Psoas muscle (tissue), 8 donors: ENCODE measurements around the gene CAB39. TPM values are rescaled to one million over a fixed set of nuclear protein-coding genes. Genes with fewer than 3 reads are reported as not detected.

Experiments used
- ATAC-seq, 4 donors: fragments of 200-7000 bp; cut with Tn5 transposase; one replicate each; pipeline ENCODE4 v1.9.1; 2020; ENCODE audit warnings: moderate library complexity in 3 of 4, mild to moderate bottlenecking in 2 of 4
- DNase-seq, 2 donors: peaks; one replicate each; pipeline ENCODE4 v3.0.0-alpha.2; 2020
- H3K27ac ChIP-seq: fragments of 200-600 bp; one replicate; pipeline ENCODE4 v1.8.0; 2022
- H3K27me3 ChIP-seq, 3 donors: fragments of 200-600 bp in 1 of 3; one replicate each; pipeline versions ENCODE4 v1.6.1 to v1.8.0; 2013 to 2022; ENCODE audit warnings: low read length in 2 of 3, mild to moderate bottlenecking in 2 of 3, moderate library complexity in 1 of 3; ENCODE audit not compliant: insufficient read depth in 3 of 3
- H3K36me3 ChIP-seq, 2 donors: fragments of 200-600 bp in 1 of 2; one replicate each; pipeline versions ENCODE4 v1.6.1 to v1.8.0; 2013 to 2022; ENCODE audit warnings: low read depth in 1 of 2, mild to moderate bottlenecking in 1 of 2, moderate library complexity in 1 of 2; ENCODE audit not compliant: insufficient read depth in 1 of 2
- H3K4me1 ChIP-seq: fragments of 200-600 bp; one replicate; pipeline ENCODE4 v1.8.0; 2022
- H3K4me3 ChIP-seq: fragments of 200-600 bp; one replicate; pipeline ENCODE4 v1.8.0; 2022; ENCODE audit warnings: mild to moderate bottlenecking
- H3K9me3 ChIP-seq: fragments of 200-600 bp; one replicate; pipeline ENCODE4 v1.8.0; 2022
- CTCF ChIP-seq: fragments of 200-600 bp; IDR thresholded peaks from one replicate; pipeline ENCODE4 v1.8.0; 2022; ENCODE audit warnings: antibody characterized with exemption
- WGBS, 3 donors: extraction: QIAGEN DNeasy Blood & Tissue Kit; methylation state at CpG; one replicate each; pipeline versions ENCODE4 v1.1.6 to v1.1.7; 2013; 5-methylcytosine and 5-hydroxymethylcytosine counted together
- intact Hi-C, 2 donors: fragments of 100-400 bp; cut with DNase I; formaldehyde crosslinking; loops; one replicate each; pipeline versions ENCODE4 v1.11.0 to v1.14.2; 2022
- polyA plus RNA-seq, 3 donors: library from polyadenylated mRNA; stranded (reverse); fragments of 200-250 nt; gene quantifications; one replicate each; pipeline ENCODE4 v1.2.3, GENCODE V29; 2013
- total RNA-seq, 4 donors: library from RNA; stranded (reverse); fragmentation: NEBNext Ultra II Directional in 2 of 4; extraction: Animal tissue kit (Norgen Biotek cat#: 25700) in 2 of 4; gene quantifications; one replicate each; pipeline versions ENCODE4 v1.2.1 to v1.2.4, GENCODE V29; 2021 to 2023
- donor health status: healthy with polysubstance abuse.
- donor health status: DM: no; HTN: no; CAD: no; lungs with moderate emphysema.
- donor health status: Bipolar disorder and iron deficiency.
- donor health status: healthy.
- donor health status: DM: yes; HTN: yes; CAD: no.
- donor health status: DM: no; HTN: no; CAD: no.
- donor health status: DM: no; HTN: no; CAD: no.
- donor health status: DM: yes; HTN: yes; CAD: no.

CAB39 gene
- total and polyA plus RNA-seq, 7 donors: 36.0 to 166 (median 123) TPM

DNA sequence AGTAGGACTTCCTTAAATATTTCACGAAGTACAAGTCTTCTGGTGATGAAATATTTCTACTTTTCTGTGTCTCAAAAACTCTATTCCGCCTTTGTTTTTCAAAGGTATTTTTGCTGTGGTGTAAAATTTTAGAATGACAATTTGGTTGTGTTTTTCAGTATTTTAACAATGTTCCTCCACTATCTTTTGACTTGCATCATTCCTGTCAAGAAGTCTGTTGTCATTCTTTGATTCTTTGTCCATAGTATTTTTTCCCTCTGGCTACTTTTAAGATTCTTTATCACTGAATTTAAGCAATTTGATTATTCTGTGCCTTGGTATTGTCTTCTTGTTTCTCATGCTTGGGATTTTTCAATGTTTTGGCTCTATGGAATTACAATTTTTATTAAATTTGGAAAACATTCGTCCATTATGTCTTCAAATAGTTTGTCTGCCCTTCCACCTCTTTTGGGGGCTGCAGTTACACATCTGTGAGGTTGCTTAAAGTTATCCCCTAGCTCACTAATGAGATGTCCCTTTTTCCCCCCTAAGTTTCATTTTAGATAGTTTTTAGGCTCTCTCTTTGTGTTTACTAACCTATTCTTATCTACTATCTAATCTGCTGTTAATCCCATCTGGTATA is 76.0 kb downstream of the CAB39 start:
- 97 to 98% (median 97%) methylated on average over 3 of the region's 3 CpGs for WGBS, 3 donors
- Histone ChIP-seq H3K4me3 (no peak overlapping the region), H3K4me1 (peaks cover 31% of the 10 kb centered on the region), H3K36me3 (peaks cover 0 to 30% of the 10 kb centered on the region in 2 donors), H3K9me3 (peaks cover 8% of the 10 kb centered on the region), H3K27ac (no peak overlapping the region), H3K27me3 (no peaks in the 10 kb centered on the region)
- ATAC-seq (no peak), DNase-seq (no peak)
- no peak for TF ChIP-seq CTCF
- intact Hi-C loops: no loop called here

- intact Hi-C loops: no loop called here
- H3K4me3 ChIP-seq: no peak overlapping the region
- no peaks in the 10 kb centered on the region for H3K27me3 ChIP-seq
- no peak for TF ChIP-seq CTCF
- WGBS, 3 donors: 19 to 29% (median 29%) methylated on average over 1 of the region's 1 CpG
- peaks cover 8% of the 10 kb centered on the region for H3K9me3 ChIP-seq
- peak overlapping the region; percentile 19 for H3K27ac ChIP-seq
- peaks cover 0 to 38% of the 10 kb centered on the region in 2 donors for H3K36me3 ChIP-seq
- ATAC-seq (no peak), DNase-seq (no peak)
- peaks cover 44% of the 10 kb centered on the region for H3K4me1 ChIP-seq
Observed at GRCh38 chr2:230790981-230791380, 78.3 kb downstream of the CAB39 start.

GRCh38 chr2:230793572-230794359 is 81.1 kb downstream of the CAB39 start:
- intact Hi-C loops: no loop called here
- H3K36me3 ChIP-seq: peaks cover 0 to 42% of the 10 kb centered on the region in 2 donors
- ATAC-seq (peak; percentile 71 to 86 (median 83)), DNase-seq (peak; percentile 64 to 78)
- H3K9me3 ChIP-seq: peaks cover 2% of the 10 kb centered on the region
- peaks cover 72% of the 10 kb centered on the region for H3K4me1 ChIP-seq
- TF ChIP-seq CTCF: no peak
- WGBS, 3 donors: 66 to 79% (median 69%) methylated on average over 8 of the region's 8 CpGs
- H3K4me3 ChIP-seq: no peak overlapping the region
- no peaks in the 10 kb centered on the region for H3K27me3 ChIP-seq
- peak overlapping the region; percentile 80 for H3K27ac ChIP-seq

DNA sequence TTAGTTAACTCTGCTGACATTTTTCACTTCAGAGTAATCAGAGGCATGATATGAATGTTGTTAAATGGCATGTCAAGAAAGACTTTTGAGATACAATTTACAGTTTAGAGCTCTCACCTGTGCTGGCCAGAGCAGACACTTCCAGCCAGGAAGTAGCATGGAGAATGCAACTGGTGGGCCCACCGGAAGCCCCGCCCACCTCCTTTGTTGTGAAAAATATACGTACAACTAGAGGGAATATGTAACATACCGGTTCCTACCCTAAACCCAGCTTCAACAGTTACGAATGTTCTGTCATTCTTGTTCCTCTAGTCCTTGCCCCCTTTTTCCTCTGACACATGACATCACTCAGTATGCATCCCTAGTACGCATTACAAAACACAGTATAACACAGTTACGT is 81.9 kb downstream of the CAB39 start:
- peaks cover 75% of the 10 kb centered on the region for H3K4me1 ChIP-seq
- H3K9me3 ChIP-seq: no peaks in the 10 kb centered on the region
- peaks cover 0 to 48% of the 10 kb centered on the region in 2 donors for H3K36me3 ChIP-seq
- no peak for DNase-seq
- TF ChIP-seq CTCF: no peak
- no peak for ATAC-seq
- peak overlapping the region; percentile 80 for H3K27ac ChIP-seq
- intact Hi-C loops: no loop called here
- WGBS, 3 donors: 87 to 93% (median 88%) methylated on average over 7 of the region's 7 CpGs
- no peak overlapping the region for H3K4me3 ChIP-seq
- H3K27me3 ChIP-seq: no peaks in the 10 kb centered on the region
